GM12878 (cell line): ENCODE data around the gene DQX1.

ENCODE experiments used
- ASH2L ChIP-seq: fragments of 300-600, 200-600 bp; sonication (generic); IDR thresholded peaks from 2 replicates; pipeline ENCODE4 v1.6.1; 2017; ENCODE audit warnings: low read depth, mild to moderate bottlenecking, borderline replicate concordance
- BACH1 ChIP-seq: fragments of 450-650 bp; IDR thresholded peaks from 2 replicates; pipeline ENCODE4 v1.6.1; 2017; ENCODE audit warnings: mild to moderate bottlenecking, borderline replicate concordance
- CREB1 ChIP-seq: IDR thresholded peaks from 2 replicates; pipeline ENCODE4 v1.6.1; 2012; ENCODE audit warnings: low read depth, mild to moderate bottlenecking, inconsistent platforms
- EP300 ChIP-seq, 2 experiments: fragments of 150-350 bp in 1 of 2; IDR thresholded peaks; 2 replicates each; pipeline ENCODE4 v1.6.1; 2011 to 2012; ENCODE audit warnings: low read depth in 2 of 2, low read length in 2 of 2, borderline replicate concordance in 1 of 2, improper control_type of control experiment in 1 of 2, inconsistent platforms in 1 of 2; ENCODE audit not compliant: control insufficient read depth in 1 of 2
- EZH2 ChIP-seq: IDR thresholded peaks from 2 replicates; pipeline ENCODE4 v1.6.1; 2012; ENCODE audit warnings: low read depth, mild to moderate bottlenecking, control low read depth, inconsistent platforms, low read length, borderline replicate concordance; ENCODE audit not compliant: control insufficient read depth
- JUNB ChIP-seq: IDR thresholded peaks from 2 replicates; pipeline ENCODE4 v1.6.1; 2016; ENCODE audit warnings: antibody characterized with exemption, mild to moderate bottlenecking
- MYC ChIP-seq: IDR thresholded peaks from 2 replicates; pipeline ENCODE4 v1.6.1; 2011; ENCODE audit warnings: mild to moderate bottlenecking, low read length, moderate library complexity, inconsistent platforms; ENCODE audit not compliant: insufficient read depth, insufficient replicate concordance, insufficient read length, severe bottlenecking
- POLR2AphosphoS5 ChIP-seq: IDR thresholded peaks from 2 replicates; pipeline ENCODE4 v1.6.1; 2011; ENCODE audit warnings: mild to moderate bottlenecking, low read length, inconsistent platforms
- TF ChIP-seq, protein P1 (sequence below), 3 experiments: IDR thresholded peaks in 2 of 3; conservative IDR thresholded peaks in 1 of 3; 2 replicates each; pipeline ENCODE4 v1.5.1; 2011; ENCODE audit warnings: low read depth in 3 of 3, low read length in 3 of 3, mild to moderate bottlenecking in 3 of 3, control low read depth in 2 of 3, moderate library complexity in 2 of 3, inconsistent platforms in 1 of 3, mixed read lengths in 1 of 3; ENCODE audit not compliant: control insufficient read depth in 2 of 3, insufficient read depth in 1 of 3; ENCODE audit errors: extremely low read depth in 1 of 3

DNA sequence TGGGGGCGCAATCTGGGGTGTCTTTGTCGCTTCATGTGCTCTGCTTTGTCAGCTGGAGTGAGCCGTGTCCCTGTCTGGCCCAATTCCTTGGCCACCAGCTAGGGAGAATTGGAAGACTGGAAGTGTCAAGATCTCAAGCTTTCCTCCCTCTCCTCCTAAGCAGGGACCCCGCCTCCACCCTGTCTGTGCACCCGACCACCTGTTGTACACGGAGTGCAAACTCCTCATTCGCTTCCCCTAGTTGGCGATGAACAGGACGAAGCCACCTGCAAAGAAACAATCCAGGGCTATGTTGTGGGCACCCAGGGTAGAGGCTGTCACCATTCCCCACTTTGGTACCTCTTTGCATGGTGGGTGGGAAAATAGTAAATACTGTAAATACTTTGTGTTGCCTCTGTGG lies 1.7 kb upstream of the DQX1 start:
- TF ChIP-seq JUNB, result no peak
- TF ChIP-seq, protein P1, sequence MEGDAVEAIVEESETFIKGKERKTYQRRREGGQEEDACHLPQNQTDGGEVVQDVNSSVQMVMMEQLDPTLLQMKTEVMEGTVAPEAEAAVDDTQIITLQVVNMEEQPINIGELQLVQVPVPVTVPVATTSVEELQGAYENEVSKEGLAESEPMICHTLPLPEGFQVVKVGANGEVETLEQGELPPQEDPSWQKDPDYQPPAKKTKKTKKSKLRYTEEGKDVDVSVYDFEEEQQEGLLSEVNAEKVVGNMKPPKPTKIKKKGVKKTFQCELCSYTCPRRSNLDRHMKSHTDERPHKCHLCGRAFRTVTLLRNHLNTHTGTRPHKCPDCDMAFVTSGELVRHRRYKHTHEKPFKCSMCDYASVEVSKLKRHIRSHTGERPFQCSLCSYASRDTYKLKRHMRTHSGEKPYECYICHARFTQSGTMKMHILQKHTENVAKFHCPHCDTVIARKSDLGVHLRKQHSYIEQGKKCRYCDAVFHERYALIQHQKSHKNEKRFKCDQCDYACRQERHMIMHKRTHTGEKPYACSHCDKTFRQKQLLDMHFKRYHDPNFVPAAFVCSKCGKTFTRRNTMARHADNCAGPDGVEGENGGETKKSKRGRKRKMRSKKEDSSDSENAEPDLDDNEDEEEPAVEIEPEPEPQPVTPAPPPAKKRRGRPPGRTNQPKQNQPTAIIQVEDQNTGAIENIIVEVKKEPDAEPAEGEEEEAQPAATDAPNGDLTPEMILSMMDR (IDR thresholded peaks at IDR 0.05 in 2 of 3, conservative IDR thresholded peaks at IDR 0.05 in 1 of 3; ENCODE audit: control insufficient read depth in 2 of 3, extremely low read depth in 1 of 3, insufficient read depth in 1 of 3, low read depth in 3 of 3, low read length in 3 of 3), result no peak
- no peak for TF ChIP-seq POLR2AphosphoS5
- no peak for TF ChIP-seq CREB1
- no peak for TF ChIP-seq MYC
- no peak for TF ChIP-seq BACH1
- TF ChIP-seq EP300 (IDR thresholded peaks at IDR 0.05; ENCODE audit: borderline replicate concordance in 1 of 2, control insufficient read depth in 1 of 2, low read depth in 2 of 2, low read length in 2 of 2), result no peak
- TF ChIP-seq ASH2L, result no peak
- no peak for TF ChIP-seq EZH2
